ENCODE data around the gene CASKIN2. TPM values are rescaled to one million over a fixed set of nuclear protein-coding genes. Genes with fewer than 3 reads are reported as not detected.

Gene CASKIN2
- total RNA-seq, 2 experiments from 2014 or later: 1.0 TPM; not detected in 1

DNA sequence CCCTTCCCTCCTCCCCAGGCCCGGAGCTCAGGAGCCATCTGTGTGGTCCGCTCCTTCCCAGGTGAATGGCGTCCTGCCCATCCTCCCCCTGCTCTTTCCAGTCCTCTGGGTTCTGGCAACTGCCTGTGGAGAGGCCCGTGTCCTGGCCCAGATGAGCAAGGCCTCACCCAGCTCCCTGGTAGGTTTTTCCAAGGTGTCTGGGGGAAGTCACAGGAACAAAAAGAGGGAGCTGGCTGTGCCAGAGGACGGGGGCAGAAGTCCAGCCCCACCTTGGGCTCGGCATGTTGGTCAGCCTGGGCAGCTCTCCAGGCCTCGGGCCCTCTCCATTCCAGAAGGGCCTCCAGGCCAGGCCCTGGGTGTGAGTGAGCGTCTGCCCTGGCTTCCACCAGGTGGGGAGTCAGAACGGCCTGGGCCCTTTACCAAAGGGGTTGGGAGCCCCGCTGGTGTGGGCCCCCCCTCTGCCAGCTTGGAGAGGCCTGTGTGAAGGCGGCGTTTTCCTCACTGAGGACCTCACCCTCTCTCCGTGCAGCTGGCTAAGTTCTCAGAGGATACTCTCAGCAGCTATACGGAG lies 25.1 kb downstream of the CASKIN2 start:
- BruUV-seq (replicated peaks): no TSS peak
- POLR2A ChIA-PET: no interaction called here
- CTCF ChIA-PET (ENCODE audit: unreplicated experiment): interaction anchor here (0.6 kb wide), 1 partner anchor 19 kb away, joined by 3 read pairs; no protein-coding TSS in a partner anchor

GRCh38 chr17:75489511-75489955 lies 25.8 kb downstream of the CASKIN2 start:
- no peaks in the 10 kb centered on the region for H3K9me2 ChIP-seq (ENCODE audit: insufficient read depth, low read length)
- no TSS peak for BruUV-seq (replicated peaks)
- TF ChIP-seq EZH2phosphoT487 (IDR thresholded peaks at IDR 0.05; ENCODE audit: borderline replicate concordance, low read depth, low read length): no peak
- no peak for TF ChIP-seq CTCF (conservative IDR thresholded peaks at IDR 0.05; ENCODE audit: low read length)
- no peak overlapping the region for H3K4me2 ChIP-seq (ENCODE audit: low read length)
- no peaks in the 10 kb centered on the region for H3K79me2 ChIP-seq (ENCODE audit: insufficient read depth, low read depth, low read length)
- ChIA-PET CTCF (ENCODE audit: unreplicated experiment) (no interaction called here), POLR2A (no interaction called here)
- H3K4me3 ChIP-seq (ENCODE audit: low read depth, low read length, poor library complexity, severe bottlenecking): no peak overlapping the region
- no peaks in the 10 kb centered on the region for H4K20me1 ChIP-seq (ENCODE audit: insufficient read depth, low read length)
- intact Hi-C loops (cut with micrococcal nuclease; ENCODE audit: unreplicated experiment): no loop called here
- peaks cover 16% of the 10 kb centered on the region for H3K4me1 ChIP-seq (ENCODE audit: insufficient read depth, low read length, poor library complexity, severe bottlenecking)
- no peak overlapping the region for H3K27ac ChIP-seq (ENCODE audit: low read depth, low read length, poor library complexity, severe bottlenecking)
- H2AFZ ChIP-seq (ENCODE audit: low read length): no peak overlapping the region
- no peaks in the 10 kb centered on the region for H3K36me3 ChIP-seq (ENCODE audit: insufficient read depth, low read length)
- no peaks in the 10 kb centered on the region for H3K9me3 ChIP-seq (ENCODE audit: low read length)
- no peak for DNase-seq (ENCODE audit: low spot score)

More for the DNA sequence above, 25.1 kb downstream of the CASKIN2 start:
- Histone ChIP-seq H3K4me3 (ENCODE audit: low read depth, low read length, poor library complexity, severe bottlenecking) (no peak overlapping the region), H3K4me2 (ENCODE audit: low read length) (no peak overlapping the region), H3K9me2 (ENCODE audit: insufficient read depth, low read length) (no peaks in the 10 kb centered on the region), H2AFZ (ENCODE audit: low read length) (no peak overlapping the region), H3K4me1 (ENCODE audit: insufficient read depth, low read length, poor library complexity, severe bottlenecking) (peaks cover 16% of the 10 kb centered on the region), H3K79me2 (ENCODE audit: insufficient read depth, low read depth, low read length) (no peaks in the 10 kb centered on the region), H3K27ac (ENCODE audit: low read depth, low read length, poor library complexity, severe bottlenecking) (no peak overlapping the region), H3K36me3 (ENCODE audit: insufficient read depth, low read length) (no peaks in the 10 kb centered on the region), H4K20me1 (ENCODE audit: insufficient read depth, low read length) (no peaks in the 10 kb centered on the region), H3K9me3 (ENCODE audit: low read length) (no peaks in the 10 kb centered on the region)
- intact Hi-C loops (cut with micrococcal nuclease; ENCODE audit: unreplicated experiment): no loop called here
- DNase-seq (ENCODE audit: low spot score): no peak
- no peak for TF ChIP-seq CTCF (conservative IDR thresholded peaks at IDR 0.05; ENCODE audit: low read length)
- no peak for TF ChIP-seq EZH2phosphoT487 (IDR thresholded peaks at IDR 0.05; ENCODE audit: borderline replicate concordance, low read depth, low read length)

Measured in OCI-LY7 (cell line).